Neuronal stem cell (in vitro differentiated cells): ENCODE data around the gene CAV3.
A peak's percentile ranks its signal among the peaks of the same experiment; 100 is the strongest.

ENCODE experiments used
- DNase-seq: peaks from one replicate; pipeline ENCODE4 v3.0.0-alpha.2; 2013; ENCODE audit warnings: low spot score
- H2AFZ ChIP-seq: one replicate; pipeline ENCODE4 v1.6.1; 2013; ENCODE audit warnings: mild to moderate bottlenecking, low read length, inconsistent platforms
- H2AK5ac ChIP-seq: 2 replicates; pipeline ENCODE4 v1.6.1; 2013; ENCODE audit warnings: low read depth, mild to moderate bottlenecking, inconsistent platforms, low read length, moderate library complexity, mixed read lengths
- H2BK120ac ChIP-seq: 2 replicates; pipeline ENCODE4 v1.6.1; 2013; ENCODE audit warnings: low read depth, mild to moderate bottlenecking, inconsistent platforms, low read length, moderate library complexity, mixed read lengths
- H2BK12ac ChIP-seq: one replicate; pipeline ENCODE4 v1.6.1; 2013; ENCODE audit warnings: low read length, inconsistent platforms
- H2BK15ac ChIP-seq: 2 replicates; pipeline ENCODE4 v1.6.1; 2013; ENCODE audit warnings: mild to moderate bottlenecking, low read length, inconsistent platforms, mixed read lengths
- H2BK5ac ChIP-seq: one replicate; pipeline ENCODE4 v1.6.1; 2013; ENCODE audit warnings: inconsistent platforms, mild to moderate bottlenecking, low read length, moderate library complexity
- H3K14ac ChIP-seq: one replicate; pipeline ENCODE4 v1.6.1; 2013; ENCODE audit warnings: low read length, inconsistent platforms
- H3K18ac ChIP-seq: 2 replicates; pipeline ENCODE4 v1.6.1; 2013; ENCODE audit warnings: low read length, inconsistent platforms
- H3K23ac ChIP-seq: 2 replicates; pipeline ENCODE4 v1.6.1; 2013; ENCODE audit warnings: low read depth, mild to moderate bottlenecking, mixed read lengths, low read length, inconsistent platforms; ENCODE audit not compliant: poor library complexity
- H3K27ac ChIP-seq: replicated peaks from 3 replicates; pipeline ENCODE4 v1.5.1; 2013; ENCODE audit warnings: low read length, inconsistent platforms
- H3K27me3 ChIP-seq, 3 experiments: 2 replicates each; pipeline ENCODE4 v1.6.1; 2013; ENCODE audit warnings: low read length in 3 of 3, mild to moderate bottlenecking in 2 of 3, inconsistent platforms in 1 of 3, low read depth in 1 of 3, mixed read lengths in 1 of 3, moderate library complexity in 1 of 3; ENCODE audit not compliant: control insufficient read depth in 3 of 3, insufficient read depth in 3 of 3
- H3K36me3 ChIP-seq, 2 donors: replicated peaks in 1 of 2; 2 replicates each; pipeline ENCODE4 v1.6.1; 2013; ENCODE audit warnings: low read length in 2 of 2; ENCODE audit not compliant: control insufficient read depth in 2 of 2, insufficient read depth in 2 of 2
- H3K4ac ChIP-seq: 2 replicates; pipeline ENCODE4 v1.6.1; 2013; ENCODE audit warnings: inconsistent platforms, mild to moderate bottlenecking, low read length, moderate library complexity
- H3K4me1 ChIP-seq, 2 donors: 1 replicate in 1 of 2; 2 replicates in 1 of 2; pipeline ENCODE4 v1.6.1; 2013; ENCODE audit warnings: low read length in 2 of 2, low read depth in 1 of 2; ENCODE audit not compliant: control insufficient read depth in 2 of 2, insufficient read depth in 1 of 2
- H3K4me2 ChIP-seq: one replicate; pipeline ENCODE4 v1.6.1; 2013; ENCODE audit warnings: mild to moderate bottlenecking, low read length, inconsistent platforms; ENCODE audit not compliant: insufficient read depth, poor library complexity, severe bottlenecking
- H3K4me3 ChIP-seq, 2 donors: 2 replicates each; pipeline ENCODE4 v1.5.1; 2013; ENCODE audit warnings: low read length in 2 of 2, mild to moderate bottlenecking in 2 of 2, inconsistent platforms in 1 of 2, moderate library complexity in 1 of 2
- H3K79me1 ChIP-seq: one replicate; pipeline ENCODE4 v1.6.1; 2013; ENCODE audit warnings: low read depth, mild to moderate bottlenecking, inconsistent platforms, low read length, moderate library complexity
- H3K9ac ChIP-seq: one replicate; pipeline ENCODE4 v1.6.1; 2013; ENCODE audit warnings: mild to moderate bottlenecking, low read depth, low read length, inconsistent platforms; ENCODE audit not compliant: poor library complexity
- H3K9me3 ChIP-seq, 2 donors: replicated peaks in 1 of 2; 2 replicates each; pipeline versions ENCODE3 to v1.6.1; 2013; ENCODE audit warnings: low read length in 2 of 2, mild to moderate bottlenecking in 2 of 2, inconsistent platforms in 1 of 2, low read depth in 1 of 2, mixed read lengths in 1 of 2, moderate library complexity in 1 of 2; ENCODE audit not compliant: control insufficient read depth in 2 of 2, insufficient read depth in 1 of 2
- H4K8ac ChIP-seq: one replicate; pipeline ENCODE4 v1.6.1; 2013; ENCODE audit warnings: low read depth, mild to moderate bottlenecking, inconsistent platforms, low read length, moderate library complexity
- H4K91ac ChIP-seq: one replicate; pipeline ENCODE4 v1.6.1; 2013; ENCODE audit warnings: low read length, low read depth, mild to moderate bottlenecking, inconsistent platforms; ENCODE audit not compliant: poor library complexity
- WGBS, 2 donors: extraction: QIAGEN DNeasy Blood & Tissue Kit; methylation state at CpG; one replicate each; pipeline ENCODE4 v1.1.7; 2013; ENCODE audit warnings: missing lambda C conversion rate in 2 of 2, mixed read lengths in 1 of 2; ENCODE audit not compliant: insufficient read length in 2 of 2, insufficient replicate concordance in 1 of 2; ENCODE audit errors: extremely low coverage in 2 of 2; 5-methylcytosine and 5-hydroxymethylcytosine counted together

CAV3 gene

GRCh38 chr3:8739757-8740504 lies 6.3 kb downstream of the CAV3 start:
- Histone ChIP-seq H3K79me1 (no peaks in the 10 kb centered on the region), H3K23ac (no peak overlapping the region)

GRCh38 chr3:8741581-8742261 lies 8.1 kb downstream of the CAV3 start:
- Histone ChIP-seq H3K4me3 (peak overlapping the region in 1 of 2 donors; percentile 31), H3K27ac (peak overlapping the region; percentile 41), H2AK5ac (no peak overlapping the region), H3K9ac (peak overlapping the region; percentile 55), H3K14ac (no peak overlapping the region), H2BK12ac (no peak overlapping the region), H2BK120ac (no peak overlapping the region), H3K4me1 (peaks cover 11 to 18% of the 10 kb centered on the region in 2 donors), H3K18ac (peak overlapping the region; percentile 33), H3K79me1 (no peaks in the 10 kb centered on the region), H3K27me3 (no peaks in the 10 kb centered on the region), H3K4me2 (peak overlapping the region; percentile 53), H4K91ac (no peak overlapping the region), H2BK15ac (peak overlapping the region; percentile 51), H3K9me3 (peaks cover 0 to 5% of the 10 kb centered on the region in 2 donors), H3K23ac (no peak overlapping the region), H2AFZ (peak overlapping the region; percentile 89), H4K8ac (no peak overlapping the region), H2BK5ac (no peak overlapping the region), H3K36me3 (no peaks in the 10 kb centered on the region), H3K4ac (no peak overlapping the region)
- no CpG with 5 or more reads among the region's 13 CpGs for WGBS, 2 donors
- peak; percentile 67 for DNase-seq

More at GRCh38 chr3:8739757-8740504, 6.3 kb downstream of the CAV3 start:
- Histone ChIP-seq H3K9me3 (no peaks in the 10 kb centered on the region), H2BK12ac (no peak overlapping the region), H4K91ac (no peak overlapping the region), H3K9ac (no peak overlapping the region), H3K27me3 (no peaks in the 10 kb centered on the region), H2BK120ac (no peak overlapping the region), H2AFZ (no peak overlapping the region), H3K14ac (no peak overlapping the region), H2BK15ac (peak overlapping the region; percentile 37), H3K4me2 (no peak overlapping the region), H4K8ac (no peak overlapping the region), H3K4me3 (no peak overlapping the region), H3K4me1 (peaks cover 11 to 18% of the 10 kb centered on the region in 2 donors), H3K4ac (no peak overlapping the region), H3K27ac (no peak overlapping the region), H2AK5ac (peak overlapping the region; percentile 41), H3K18ac (no peak overlapping the region), H3K36me3 (no peaks in the 10 kb centered on the region), H2BK5ac (no peak overlapping the region)
- no peak for DNase-seq
- WGBS, 2 donors = no CpG with 5 or more reads among the region's 5 CpGs

GRCh38 chr3:8743021-8743601 lies 9.5 kb downstream of the CAV3 start:
- Histone ChIP-seq H3K9me3 (peaks cover 0 to 5% of the 10 kb centered on the region in 2 donors), H3K14ac (no peak overlapping the region), H3K27me3 (no peaks in the 10 kb centered on the region), H4K91ac (no peak overlapping the region), H3K4me3 (no peak overlapping the region), H3K4me1 (peaks cover 11 to 18% of the 10 kb centered on the region in 2 donors), H2AFZ (no peak overlapping the region), H2BK12ac (no peak overlapping the region), H2BK120ac (no peak overlapping the region), H3K36me3 (no peaks in the 10 kb centered on the region), H3K27ac (no peak overlapping the region), H3K9ac (no peak overlapping the region), H4K8ac (no peak overlapping the region), H3K23ac (no peak overlapping the region), H3K79me1 (no peaks in the 10 kb centered on the region), H3K4ac (no peak overlapping the region), H2BK5ac (no peak overlapping the region), H2AK5ac (peak overlapping the region; percentile 7), H3K4me2 (no peak overlapping the region), H2BK15ac (no peak overlapping the region), H3K18ac (peak overlapping the region; percentile 38)
- DNase-seq = no peak
- WGBS, 2 donors = no CpG with 5 or more reads among the region's 6 CpGs

GRCh38 chr3:8743911-8744310 lies 10.3 kb downstream of the CAV3 start:
- no peak for DNase-seq
- Histone ChIP-seq H3K4ac (no peak overlapping the region), H4K8ac (no peak overlapping the region), H3K4me1 (peaks cover 11 to 18% of the 10 kb centered on the region in 2 donors), H3K27me3 (no peaks in the 10 kb centered on the region), H2BK120ac (no peak overlapping the region), H3K23ac (no peak overlapping the region), H2AFZ (no peak overlapping the region), H4K91ac (no peak overlapping the region), H3K79me1 (no peaks in the 10 kb centered on the region), H3K36me3 (no peaks in the 10 kb centered on the region), H2BK12ac (no peak overlapping the region), H3K18ac (no peak overlapping the region), H3K14ac (no peak overlapping the region), H3K4me3 (no peak overlapping the region), H3K9me3 (peaks cover 0 to 5% of the 10 kb centered on the region in 2 donors), H2BK5ac (no peak overlapping the region), H3K4me2 (no peak overlapping the region), H2AK5ac (no peak overlapping the region), H3K27ac (no peak overlapping the region), H2BK15ac (no peak overlapping the region), H3K9ac (no peak overlapping the region)
- no CpG with 5 or more reads among the region's 3 CpGs for WGBS, 2 donors
